ENCODE measurements around the gene TNFRSF9.
"Not testable (repeated sequence)": the region's sequence is repeated elsewhere in the genome, so short reads cannot be mapped to it uniquely, and the experiment has no call there.

TNFRSF9 gene

DNA sequence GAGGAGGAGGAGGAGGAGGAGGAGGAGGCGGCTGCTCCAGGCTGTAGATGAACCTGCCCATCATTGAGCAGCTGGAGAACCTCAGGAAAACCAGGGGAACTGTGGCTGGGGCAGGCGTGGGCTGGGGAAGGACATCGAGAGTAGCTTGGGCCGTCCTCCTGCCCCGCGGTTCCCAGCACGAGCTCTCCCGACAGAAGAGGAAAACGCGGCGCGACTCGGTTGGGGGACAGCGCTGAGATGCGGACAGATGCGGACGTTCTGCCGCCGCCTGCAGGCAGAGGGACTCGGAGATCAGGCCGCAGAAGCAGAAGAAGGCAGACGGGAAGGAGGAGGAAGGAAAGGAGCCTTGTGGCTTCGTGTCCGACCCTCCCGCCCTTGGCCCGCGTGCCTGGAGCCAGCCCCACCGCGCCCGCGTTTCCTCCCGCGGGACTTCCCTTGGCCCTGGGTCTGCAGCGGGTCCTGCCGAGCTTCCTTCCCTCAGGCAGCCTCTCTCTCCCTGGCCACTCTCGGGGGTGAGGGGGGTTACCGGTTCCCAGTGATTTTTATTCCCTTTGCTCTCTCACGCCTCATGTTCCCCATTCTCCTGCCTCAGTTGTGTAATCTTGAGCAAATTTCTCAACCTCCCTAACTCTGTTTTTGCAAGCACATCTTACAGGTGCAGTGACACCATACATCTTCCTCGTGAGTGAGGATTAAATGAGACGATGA, 1.7 kb upstream of the TNFRSF9 start:
- H3K4me1 ChIP-seq (ENCODE audit: control insufficient read depth, insufficient read depth, low read length), result no peaks in the 10 kb centered on the region
- H3K36me3 ChIP-seq (ENCODE audit: control insufficient read depth, insufficient read depth, low read length), result no peaks in the 10 kb centered on the region
- peaks cover 51% of the 10 kb centered on the region for H3K27me3 ChIP-seq (ENCODE audit: control insufficient read depth, insufficient read depth, low read length, poor library complexity, severe bottlenecking)
- H3K9me3 ChIP-seq (ENCODE audit: control insufficient read depth, low read length), result no peaks in the 10 kb centered on the region
- peak overlapping the region; percentile 16 for H3K4me3 ChIP-seq (ENCODE audit: insufficient read depth, low read depth, low read length)
- WGBS, 2 experiments, result 12 to 13% methylated on average over 40 of the region's 40 CpGs
- H3K27ac ChIP-seq (ENCODE audit: insufficient read depth, low read depth, low read length, poor library complexity, severe bottlenecking), result no peak overlapping the region

DNA sequence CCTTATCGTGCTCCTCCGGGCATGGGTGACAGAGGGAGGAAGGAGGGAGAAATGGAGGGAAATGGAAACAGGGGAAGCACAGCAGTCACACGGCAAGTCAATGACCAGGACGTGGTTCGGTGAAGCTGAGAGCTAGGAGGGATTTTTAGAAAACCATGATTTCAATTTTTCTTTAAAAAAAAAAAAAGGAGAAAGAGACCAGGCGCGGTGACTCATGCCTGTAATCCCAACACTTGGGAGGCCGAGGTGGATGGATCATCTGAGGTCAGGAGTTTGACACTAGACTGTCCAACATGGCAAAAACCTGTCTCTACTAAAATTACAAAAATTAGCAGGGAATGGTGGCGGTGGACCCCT, 776 bp upstream of the TNFRSF9 start:
- H3K27ac ChIP-seq (ENCODE audit: insufficient read depth, low read depth, low read length, poor library complexity, severe bottlenecking), result no peak overlapping the region

DNA sequence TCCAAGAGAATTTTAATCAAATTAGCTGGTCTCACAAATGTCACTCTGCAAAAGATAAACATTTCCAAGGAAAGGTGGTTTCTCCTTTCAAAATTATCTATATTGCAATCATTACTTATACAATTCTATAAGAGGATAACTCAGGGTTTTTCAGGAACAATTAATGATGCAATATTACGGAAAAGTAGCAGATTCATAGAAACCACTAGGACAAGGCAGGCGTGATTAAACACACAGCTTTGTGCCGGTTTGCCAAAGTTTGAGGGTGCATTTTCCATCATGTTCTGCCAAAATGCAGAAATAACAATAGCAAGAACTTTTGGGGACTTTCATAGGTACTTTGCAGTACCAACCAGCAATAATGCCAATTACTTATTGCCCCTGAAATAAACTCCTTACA, 605 bp downstream of the TNFRSF9 start:
- Histone ChIP-seq H3K36me3 (ENCODE audit: control insufficient read depth, insufficient read depth, low read length) (no peaks in the 10 kb centered on the region), H3K27me3 (ENCODE audit: control insufficient read depth, insufficient read depth, low read length, poor library complexity, severe bottlenecking) (peaks cover 51% of the 10 kb centered on the region), H3K27ac (ENCODE audit: insufficient read depth, low read depth, low read length, poor library complexity, severe bottlenecking) (no peak overlapping the region), H3K4me1 (ENCODE audit: control insufficient read depth, insufficient read depth, low read length) (no peaks in the 10 kb centered on the region), H3K4me3 (ENCODE audit: insufficient read depth, low read depth, low read length) (no peak overlapping the region), H3K9me3 (ENCODE audit: control insufficient read depth, low read length) (no peaks in the 10 kb centered on the region)
- 90 to 91% methylated on average over 3 of the region's 3 CpGs for WGBS, 2 experiments

More for the DNA sequence above, 776 bp upstream of the TNFRSF9 start:
- Histone ChIP-seq H3K27me3 (ENCODE audit: control insufficient read depth, insufficient read depth, low read length, poor library complexity, severe bottlenecking) (peaks cover 51% of the 10 kb centered on the region), H3K4me3 (ENCODE audit: insufficient read depth, low read depth, low read length) (no peak overlapping the region), H3K4me1 (ENCODE audit: control insufficient read depth, insufficient read depth, low read length) (no peaks in the 10 kb centered on the region), H3K36me3 (ENCODE audit: control insufficient read depth, insufficient read depth, low read length) (no peaks in the 10 kb centered on the region), H3K9me3 (ENCODE audit: control insufficient read depth, low read length) (no peaks in the 10 kb centered on the region)
- 89 to 94% methylated on average over 9 of the region's 9 CpGs for WGBS, 2 experiments

DNA sequence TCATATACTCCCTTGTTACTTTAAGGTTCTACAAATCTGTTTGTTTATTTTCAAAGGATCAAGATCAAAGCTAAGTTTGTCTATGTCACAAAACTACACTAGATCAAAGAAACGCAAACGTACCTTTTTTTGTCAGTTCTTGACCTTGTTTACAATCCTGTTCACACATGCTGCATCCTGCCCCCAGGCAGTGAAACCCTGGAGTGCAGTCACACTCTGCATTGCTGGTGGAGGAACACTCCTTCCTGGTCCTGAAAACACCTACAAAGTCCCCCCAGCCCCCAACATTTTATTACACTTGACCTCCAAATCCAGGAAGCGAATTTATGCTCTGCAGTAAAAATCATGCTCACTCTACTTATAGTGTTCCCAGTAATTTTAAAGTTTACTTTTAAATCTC, 2.6 kb downstream of the TNFRSF9 start:
- Histone ChIP-seq H3K27ac (ENCODE audit: insufficient read depth, low read depth, low read length, poor library complexity, severe bottlenecking) (no peak overlapping the region), H3K4me3 (ENCODE audit: insufficient read depth, low read depth, low read length) (no peak overlapping the region), H3K9me3 (ENCODE audit: control insufficient read depth, low read length) (no peaks in the 10 kb centered on the region), H3K4me1 (ENCODE audit: control insufficient read depth, insufficient read depth, low read length) (no peaks in the 10 kb centered on the region), H3K27me3 (ENCODE audit: control insufficient read depth, insufficient read depth, low read length, poor library complexity, severe bottlenecking) (peaks cover 43% of the 10 kb centered on the region), H3K36me3 (ENCODE audit: control insufficient read depth, insufficient read depth, low read length) (no peaks in the 10 kb centered on the region)
- 78% methylated on average over 3 of the region's 3 CpGs for WGBS, 2 experiments

DNA sequence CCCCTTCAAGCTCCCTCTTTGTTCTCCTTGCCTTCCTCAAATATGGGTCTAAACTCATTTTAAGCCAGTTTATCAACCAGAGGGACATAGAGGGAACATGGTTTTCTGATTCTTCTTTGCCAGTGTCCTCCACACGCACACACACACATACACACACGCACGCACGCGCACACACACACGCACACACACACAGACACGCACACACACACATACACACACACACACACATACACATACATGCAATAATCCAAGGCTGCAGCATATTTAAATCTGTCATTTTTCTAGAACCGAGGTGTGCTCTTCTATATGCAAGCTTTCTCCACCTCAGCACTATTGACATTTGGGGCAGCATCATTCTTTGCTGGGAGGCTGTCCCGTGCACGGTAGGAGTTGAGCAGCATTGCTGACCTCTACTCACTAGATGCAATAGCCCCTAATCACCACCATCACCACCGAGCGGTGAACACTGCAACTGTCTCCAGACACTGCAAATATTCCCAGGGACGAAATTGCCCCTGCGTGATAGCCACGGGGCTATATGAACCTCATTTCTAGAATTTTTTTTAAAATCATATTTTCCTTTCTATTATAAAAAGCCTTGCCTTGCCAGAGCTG, 8.0 kb downstream of the TNFRSF9 start:
- 81 to 90% methylated on average over 15 of the region's 15 CpGs for WGBS, 2 experiments
- Histone ChIP-seq H3K4me3 (ENCODE audit: insufficient read depth, low read depth, low read length) (no peak overlapping the region), H3K4me1 (ENCODE audit: control insufficient read depth, insufficient read depth, low read length) (no peaks in the 10 kb centered on the region), H3K27ac (ENCODE audit: insufficient read depth, low read depth, low read length, poor library complexity, severe bottlenecking) (no peak overlapping the region), H3K36me3 (ENCODE audit: control insufficient read depth, insufficient read depth, low read length) (no peaks in the 10 kb centered on the region), H3K9me3 (ENCODE audit: control insufficient read depth, low read length) (no peaks in the 10 kb centered on the region), H3K27me3 (ENCODE audit: control insufficient read depth, insufficient read depth, low read length, poor library complexity, severe bottlenecking) (no peaks in the 10 kb centered on the region)

DNA sequence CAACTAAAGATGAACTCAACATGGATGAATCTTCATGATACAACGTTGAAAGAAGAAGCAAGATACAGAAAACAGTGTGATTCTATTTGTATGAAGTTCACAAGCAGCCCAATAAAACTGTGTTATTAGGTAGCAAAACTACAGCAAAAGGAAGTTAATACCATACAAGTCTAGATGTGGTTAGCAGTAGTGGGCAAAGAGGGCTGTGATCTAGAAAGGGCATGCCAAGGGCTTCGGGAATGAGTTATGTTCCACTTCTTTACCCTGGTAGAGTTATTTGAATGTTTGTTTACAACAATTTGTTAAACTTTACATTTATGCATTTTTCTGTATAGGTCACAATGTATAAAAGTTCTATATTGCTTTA, 9.2 kb downstream of the TNFRSF9 start:
- 94 to 95% methylated on average over 2 of the region's 2 CpGs for WGBS, 2 experiments
- Histone ChIP-seq H3K4me3 (ENCODE audit: insufficient read depth, low read depth, low read length) (no peak overlapping the region), H3K27ac (ENCODE audit: insufficient read depth, low read depth, low read length, poor library complexity, severe bottlenecking) (no peak overlapping the region), H3K9me3 (ENCODE audit: control insufficient read depth, low read length) (no peaks in the 10 kb centered on the region), H3K27me3 (ENCODE audit: control insufficient read depth, insufficient read depth, low read length, poor library complexity, severe bottlenecking) (no peaks in the 10 kb centered on the region), H3K36me3 (ENCODE audit: control insufficient read depth, insufficient read depth, low read length) (no peaks in the 10 kb centered on the region), H3K4me1 (ENCODE audit: control insufficient read depth, insufficient read depth, low read length) (no peaks in the 10 kb centered on the region)

DNA sequence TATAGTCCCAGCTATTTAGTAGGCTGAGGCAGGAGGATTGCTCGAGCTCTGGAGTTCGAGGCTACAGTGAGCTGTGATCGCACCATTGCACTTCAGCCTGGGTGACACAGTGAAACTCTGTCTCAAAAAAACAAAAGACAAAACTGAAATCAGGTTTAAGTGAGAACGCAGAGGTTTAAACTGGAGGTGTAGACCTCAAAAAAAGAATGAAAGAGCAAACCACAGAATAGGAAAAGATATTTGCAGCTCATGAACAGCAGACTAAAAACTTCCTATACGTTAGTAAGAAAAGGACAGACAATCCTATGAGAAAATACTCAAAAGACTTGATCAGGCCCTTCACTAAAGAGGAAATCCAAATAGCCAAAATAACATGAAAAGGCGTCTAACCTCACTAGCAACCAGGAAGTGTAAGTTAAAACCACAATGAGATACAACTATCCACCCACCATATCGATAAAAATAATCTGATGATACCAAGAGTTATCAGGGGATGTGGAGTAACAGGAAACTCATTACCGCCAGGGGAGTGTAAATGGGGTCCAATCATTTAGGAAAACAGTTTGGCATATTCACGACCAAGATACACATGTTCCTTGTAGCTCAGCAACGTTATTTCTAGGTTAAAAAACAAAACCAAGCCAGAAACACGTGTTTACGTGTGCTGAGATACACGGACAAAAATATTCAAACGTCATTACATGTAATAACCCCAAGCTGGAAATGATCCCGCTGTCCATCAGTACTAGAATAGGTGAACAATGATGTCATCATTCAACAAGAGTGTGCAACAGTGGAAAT, 9.8 kb downstream of the TNFRSF9 start:
- 93 to 94% methylated on average over 14 to 15 of the region's 15 CpGs for WGBS, 2 experiments
- H3K4me1 ChIP-seq (ENCODE audit: control insufficient read depth, insufficient read depth, low read length), result no peaks in the 10 kb centered on the region
- H3K27me3 ChIP-seq (ENCODE audit: control insufficient read depth, insufficient read depth, low read length, poor library complexity, severe bottlenecking), result no peaks in the 10 kb centered on the region

DNA sequence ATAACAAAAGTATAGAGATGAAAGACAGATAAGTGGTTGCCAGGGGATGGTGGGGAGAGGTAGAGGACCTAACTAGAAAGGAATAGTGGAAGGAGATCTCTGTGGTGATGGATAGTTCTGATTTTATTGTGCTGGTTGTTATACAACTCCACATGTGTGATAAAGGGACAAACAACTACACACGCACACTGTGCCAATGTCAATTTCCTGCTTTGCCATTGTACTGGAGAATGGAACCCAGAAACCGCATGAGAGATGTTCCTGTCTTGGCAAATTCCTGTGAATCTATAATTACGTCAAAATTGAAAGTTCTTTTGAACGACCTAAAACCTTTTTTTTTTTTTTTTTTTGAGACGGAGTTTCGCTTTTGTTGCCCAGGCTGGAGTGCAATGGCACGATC, 11.0 kb downstream of the TNFRSF9 start:
- WGBS, 2 experiments, result 90 to 95% methylated on average over 6 to 7 of the region's 7 CpGs

More for the DNA sequence above, 9.8 kb downstream of the TNFRSF9 start:
- Histone ChIP-seq H3K27ac (ENCODE audit: insufficient read depth, low read depth, low read length, poor library complexity, severe bottlenecking) (no peak overlapping the region), H3K9me3 (ENCODE audit: control insufficient read depth, low read length) (no peaks in the 10 kb centered on the region), H3K4me3 (ENCODE audit: insufficient read depth, low read depth, low read length) (no peak overlapping the region), H3K36me3 (ENCODE audit: control insufficient read depth, insufficient read depth, low read length) (no peaks in the 10 kb centered on the region)

DNA sequence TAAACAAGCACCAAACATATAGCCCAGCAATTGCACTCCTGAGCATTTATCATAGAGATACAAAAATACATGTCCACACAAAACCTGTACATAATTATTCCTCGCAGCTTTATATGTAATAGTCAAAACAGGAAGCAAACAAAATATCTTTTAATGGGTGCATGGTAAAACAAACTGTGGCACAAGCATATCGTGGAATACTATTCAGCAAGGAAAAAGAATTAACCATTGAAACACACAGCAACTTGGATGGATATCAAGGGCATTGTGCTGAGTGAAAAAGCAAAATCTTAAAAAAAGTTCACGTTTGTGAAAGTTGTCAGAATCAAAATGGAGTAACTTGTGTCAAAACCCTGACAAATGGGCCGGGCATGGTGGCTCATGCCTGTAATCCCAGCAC, 12.4 kb downstream of the TNFRSF9 start:
- Histone ChIP-seq H3K9me3 (ENCODE audit: control insufficient read depth, low read length) (no peaks in the 10 kb centered on the region), H3K4me1 (ENCODE audit: control insufficient read depth, insufficient read depth, low read length) (no peaks in the 10 kb centered on the region), H3K27me3 (ENCODE audit: control insufficient read depth, insufficient read depth, low read length, poor library complexity, severe bottlenecking) (no peaks in the 10 kb centered on the region), H3K27ac (ENCODE audit: insufficient read depth, low read depth, low read length, poor library complexity, severe bottlenecking) (no peak overlapping the region), H3K36me3 (ENCODE audit: control insufficient read depth, insufficient read depth, low read length) (no peaks in the 10 kb centered on the region), H3K4me3 (ENCODE audit: insufficient read depth, low read depth, low read length) (no peak overlapping the region)
- whole genome bisulfite sequencing, 2 experiments, result 90 to 93% methylated on average over 3 to 4 of the region's 4 CpGs

More for the DNA sequence above, 11.0 kb downstream of the TNFRSF9 start:
- no peaks in the 10 kb centered on the region for H3K27me3 ChIP-seq (ENCODE audit: control insufficient read depth, insufficient read depth, low read length, poor library complexity, severe bottlenecking)
- H3K4me1 ChIP-seq (ENCODE audit: control insufficient read depth, insufficient read depth, low read length), result no peaks in the 10 kb centered on the region
- H3K9me3 ChIP-seq (ENCODE audit: control insufficient read depth, low read length), result no peaks in the 10 kb centered on the region
- no peaks in the 10 kb centered on the region for H3K36me3 ChIP-seq (ENCODE audit: control insufficient read depth, insufficient read depth, low read length)
- H3K4me3 ChIP-seq (ENCODE audit: insufficient read depth, low read depth, low read length), result no peak overlapping the region
- H3K27ac ChIP-seq (ENCODE audit: insufficient read depth, low read depth, low read length, poor library complexity, severe bottlenecking), result no peak overlapping the region

DNA sequence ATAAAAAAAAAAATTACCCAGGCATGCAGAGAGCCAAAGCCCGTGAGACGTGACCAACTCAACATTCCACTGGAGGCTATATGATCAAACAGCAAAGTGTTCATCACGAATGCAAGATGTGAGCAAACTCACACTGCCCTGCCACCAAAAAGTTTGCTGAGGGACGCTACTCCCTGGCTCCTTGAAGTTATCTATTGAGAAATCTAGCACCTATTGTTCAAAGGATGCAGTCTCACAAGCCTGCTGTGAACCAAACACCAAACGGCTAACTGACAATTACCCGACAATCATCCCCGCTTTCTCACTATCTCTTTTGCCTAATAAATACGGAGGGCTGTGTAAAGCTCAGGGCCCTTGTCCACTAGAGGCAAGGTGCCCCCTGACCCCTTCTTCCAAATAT, 13.6 kb downstream of the TNFRSF9 start:
- H3K4me3 ChIP-seq (ENCODE audit: insufficient read depth, low read depth, low read length); H3K4me1 ChIP-seq (ENCODE audit: control insufficient read depth, insufficient read depth, low read length); H3K9me3 ChIP-seq (ENCODE audit: control insufficient read depth, low read length); H3K27ac ChIP-seq (ENCODE audit: insufficient read depth, low read depth, low read length, poor library complexity, severe bottlenecking); H3K27me3 ChIP-seq (ENCODE audit: control insufficient read depth, insufficient read depth, low read length, poor library complexity, severe bottlenecking); H3K36me3 ChIP-seq (ENCODE audit: control insufficient read depth, insufficient read depth, low read length): not testable (repeated sequence)
- WGBS, 2 experiments, result 84 to 89% methylated on average over 8 of the region's 8 CpGs

Measured in ectodermal cell (in vitro differentiated cells).